T-helper 22 cell (primary cell): ENCODE measurements around the gene POU6F2.
"Not testable (repeated sequence)": the region's sequence is repeated elsewhere in the genome, so short reads cannot be mapped to it uniquely, and the experiment has no call there.

ENCODE experiments used
- DNase-seq: peaks from one replicate; pipeline ENCODE4 v3.0.0-alpha.2; 2020; ENCODE audit warnings: low read depth

Gene POU6F2

GRCh38 chr7:38992203-38992602 lies 14.5 kb downstream of the POU6F2 start:
- DNase-seq = no peak

DNA sequence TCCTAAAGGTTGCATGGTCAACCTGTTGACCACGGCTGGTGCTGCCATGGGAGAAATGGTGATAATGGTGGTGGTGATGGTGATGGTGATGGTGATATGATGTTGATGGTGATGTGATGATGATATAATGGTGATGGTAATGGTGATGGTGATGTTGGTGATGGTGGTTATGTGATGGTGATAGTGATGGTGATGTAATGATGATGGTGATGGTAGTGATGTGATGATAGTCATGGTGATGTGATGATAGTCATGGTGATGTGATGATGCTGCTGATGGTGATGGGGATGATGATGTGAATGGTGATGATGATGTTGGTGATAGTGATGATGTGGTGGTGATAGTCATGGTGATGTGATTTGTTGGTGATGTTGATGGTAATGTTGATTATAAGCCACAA lies 23.9 kb downstream of the POU6F2 start:
- DNase-seq = no peak

GRCh38 chr7:39002755-39003154 lies 25.0 kb downstream of the POU6F2 start:
- DNase-seq = no peak

DNA sequence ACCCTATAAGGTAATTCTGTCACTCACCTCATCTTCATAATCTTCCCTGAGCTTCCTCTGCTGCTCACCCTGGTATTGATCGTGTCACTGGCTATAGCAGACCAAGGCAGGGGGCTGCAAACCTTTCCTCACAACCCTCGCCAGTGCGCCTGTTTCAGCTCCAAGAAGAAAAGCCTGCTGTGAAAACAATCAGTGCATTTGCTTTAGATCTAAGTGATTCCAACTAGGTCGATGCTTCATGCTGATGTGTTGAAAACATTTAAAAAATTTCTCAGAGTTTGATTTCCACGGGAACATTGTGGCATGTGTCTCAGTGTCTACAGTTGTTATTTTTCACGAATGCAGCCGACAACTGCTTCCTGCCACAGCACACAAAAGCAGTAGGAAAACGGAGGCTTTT lies 27.3 kb downstream of the POU6F2 start:
- no peak for DNase-seq

- no peak for DNase-seq
These were observed 27.8 kb downstream of the POU6F2 start for GRCh38 chr7:39005461-39005860.

- DNase-seq = not testable (repeated sequence)
These were observed 35.6 kb downstream of the POU6F2 start for GRCh38 chr7:39013049-39013939.

GRCh38 chr7:39016609-39017008 lies 38.9 kb downstream of the POU6F2 start:
- DNase-seq = no peak

DNA sequence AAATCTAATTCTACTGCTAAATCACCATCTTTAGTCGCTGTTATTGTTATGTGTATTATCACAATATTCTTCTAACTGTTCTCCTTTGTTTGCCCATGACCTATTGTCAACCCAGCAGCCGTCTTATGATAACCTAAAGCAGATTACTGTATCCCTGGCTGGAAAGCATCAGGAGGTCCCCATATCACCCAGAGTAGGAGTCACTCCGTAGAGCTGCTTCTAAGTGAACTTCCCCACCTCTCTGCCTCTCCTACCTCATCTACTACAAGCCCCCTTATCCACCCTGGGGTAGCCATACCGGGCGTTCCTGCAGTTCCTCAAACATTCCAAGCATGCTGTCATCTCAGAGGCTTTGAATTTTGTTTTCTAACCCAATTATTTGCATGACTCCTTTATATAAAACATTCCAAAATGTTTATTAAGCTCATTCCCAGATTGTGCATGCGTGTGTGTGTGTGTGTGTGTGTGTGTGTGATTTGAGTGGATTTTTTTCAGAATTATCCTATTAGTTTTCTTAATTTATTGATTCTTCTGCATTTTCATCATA lies 39.7 kb downstream of the POU6F2 start:
- no peak for DNase-seq

DNA sequence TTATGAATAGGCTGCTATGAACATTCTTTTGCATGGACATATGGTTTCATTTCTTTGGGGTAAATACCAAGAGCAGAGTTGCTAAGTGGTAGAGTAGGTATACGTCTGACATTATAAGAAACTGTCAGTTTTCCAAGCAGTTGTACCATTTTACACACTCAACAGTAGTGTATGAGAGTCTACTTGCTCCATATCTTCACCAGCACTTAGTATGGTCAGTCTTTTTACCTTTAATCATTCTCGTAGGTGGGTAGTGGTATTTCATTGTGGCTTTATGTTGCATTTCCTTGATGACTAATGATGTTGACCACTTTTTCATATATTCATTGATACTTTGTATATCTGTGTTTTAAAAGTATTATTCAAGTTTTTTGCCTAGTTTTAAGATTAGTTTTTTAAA lies 45.1 kb downstream of the POU6F2 start:
- DNase-seq = no peak

- DNase-seq = no peak
These were observed 49.8 kb downstream of the POU6F2 start for GRCh38 chr7:39027491-39027890.

DNA sequence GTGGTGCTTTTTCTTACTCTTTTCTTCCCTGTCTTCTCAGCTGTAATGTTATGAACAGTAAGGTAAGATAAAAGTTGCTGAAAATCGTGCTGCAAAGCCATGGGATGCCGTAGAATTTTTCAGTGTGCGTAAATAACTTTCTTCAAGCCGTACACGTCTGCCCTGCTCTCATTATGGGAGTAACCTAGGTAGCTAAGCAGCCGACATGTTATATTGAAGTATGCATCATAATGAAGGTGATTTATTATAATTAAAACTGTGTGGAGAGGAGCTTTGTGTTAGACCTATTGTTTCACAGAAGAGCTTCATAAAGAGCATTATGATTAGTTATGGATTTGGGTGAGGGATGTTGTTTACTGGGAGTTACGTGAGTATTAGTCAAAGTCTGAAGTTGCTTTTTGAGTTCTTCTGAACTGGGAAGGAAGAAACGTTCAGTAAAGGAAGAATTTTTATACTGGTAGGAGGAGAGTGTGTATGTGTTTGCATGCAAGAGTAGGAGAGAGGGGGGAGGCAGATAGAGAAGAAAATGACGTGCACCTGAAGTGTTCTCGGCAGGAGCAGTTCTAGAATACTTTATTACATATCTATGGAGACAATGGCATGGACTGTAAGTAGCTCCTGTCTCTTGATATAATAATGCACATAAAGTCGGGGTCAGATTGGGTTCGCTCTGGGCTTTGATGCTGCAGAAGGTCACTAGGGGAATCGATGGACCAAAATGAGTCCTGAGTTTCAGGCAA lies 56.3 kb downstream of the POU6F2 start:
- no peak for DNase-seq

- no peak for DNase-seq
These were observed 57.4 kb downstream of the POU6F2 start for GRCh38 chr7:39035156-39035555.

- no peak for DNase-seq
These were observed 58.2 kb downstream of the POU6F2 start for GRCh38 chr7:39035903-39036302.

GRCh38 chr7:39042670-39043069 lies 65.0 kb downstream of the POU6F2 start:
- no peak for DNase-seq

DNA sequence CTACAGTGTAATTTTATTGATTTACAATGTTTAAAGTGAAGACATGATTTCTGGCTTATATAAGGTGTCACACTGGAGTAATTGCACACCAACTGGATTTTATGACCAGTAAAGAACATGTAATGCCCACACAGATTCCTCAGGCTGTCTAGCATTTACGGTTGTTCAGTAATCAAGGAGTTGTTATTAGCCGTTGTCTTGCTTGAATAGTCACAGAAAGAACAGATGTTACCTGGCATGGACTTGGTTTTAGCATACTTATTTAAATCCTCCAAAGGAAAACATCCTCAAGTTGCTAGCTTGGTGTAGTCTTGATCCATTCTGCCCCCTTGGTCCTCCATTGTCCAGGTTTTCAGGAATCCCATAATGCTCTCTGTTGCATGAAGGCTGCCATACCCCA lies 65.8 kb downstream of the POU6F2 start:
- DNase-seq = no peak

GRCh38 chr7:39044489-39044888 lies 66.8 kb downstream of the POU6F2 start:
- no peak for DNase-seq

GRCh38 chr7:39045231-39045630 lies 67.5 kb downstream of the POU6F2 start:
- no peak for DNase-seq

DNA sequence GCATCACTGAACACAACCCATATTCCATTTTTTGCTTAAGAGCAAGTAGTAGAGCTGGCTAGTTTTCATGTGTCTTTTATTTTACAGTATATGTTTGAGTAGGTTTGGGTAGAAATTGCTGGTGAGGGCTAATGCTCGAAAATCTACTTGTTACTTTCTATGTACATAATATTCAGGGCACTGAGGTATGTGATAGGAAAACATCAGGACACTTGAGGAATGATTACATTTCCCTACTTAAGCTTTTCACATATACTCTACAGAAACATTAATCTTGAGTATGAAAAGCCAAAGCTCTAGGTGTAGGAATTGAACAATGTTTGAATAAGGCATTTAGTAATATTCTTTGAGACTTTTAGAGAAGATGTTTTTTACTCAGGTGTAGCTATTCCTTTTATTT lies 73.6 kb downstream of the POU6F2 start:
- DNase-seq = no peak

- DNase-seq = no peak
These were observed 74.0 kb downstream of the POU6F2 start for GRCh38 chr7:39051707-39052106.

DNA sequence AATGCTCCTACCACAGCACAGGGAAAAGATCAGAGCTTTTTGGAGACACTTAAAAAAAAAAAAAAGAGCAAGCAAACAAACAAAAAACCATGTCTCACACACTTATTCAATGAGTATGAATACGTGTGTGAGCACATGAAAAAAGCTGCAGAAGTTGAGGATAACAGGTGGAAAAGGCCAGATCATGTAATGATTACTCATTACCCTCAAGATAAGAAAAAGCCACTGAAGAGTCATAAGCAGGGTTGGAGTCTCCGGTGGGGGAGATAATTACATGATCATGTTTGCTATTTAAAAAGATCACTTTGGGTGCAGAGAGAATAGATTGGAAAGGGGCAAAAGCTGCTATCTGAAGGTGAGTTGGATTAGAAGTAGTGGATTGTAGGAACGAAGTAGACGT lies 77.0 kb downstream of the POU6F2 start:
- DNase-seq = no peak

- no peak for DNase-seq
These were observed 78.4 kb downstream of the POU6F2 start for GRCh38 chr7:39056153-39056552.

DNA sequence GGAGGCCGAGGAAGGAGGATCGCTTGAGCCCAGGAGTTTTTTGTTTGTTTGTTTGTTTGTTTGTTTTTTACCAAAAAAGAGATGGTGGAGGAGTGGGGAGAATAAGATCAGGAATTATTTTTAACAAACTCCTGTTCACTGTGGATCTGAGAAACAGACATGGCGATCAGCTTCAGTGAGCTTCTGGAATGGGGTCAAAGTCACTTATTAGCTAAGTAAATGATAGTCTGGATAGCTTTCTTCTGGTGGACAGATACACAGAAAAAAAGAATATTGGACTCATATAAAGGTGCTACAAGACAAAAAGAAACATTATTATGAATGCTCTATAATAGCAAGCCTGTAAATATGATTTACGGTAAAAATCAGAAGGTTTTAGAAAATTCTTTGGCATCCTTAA lies 85.1 kb downstream of the POU6F2 start:
- DNase-seq = no peak

GRCh38 chr7:39069031-39069430 lies 91.3 kb downstream of the POU6F2 start:
- DNase-seq = no peak
